Fibroblast of villous mesenchyme (primary cell): ENCODE measurements around the gene ATRN. TPM values are rescaled to one million over a fixed set of nuclear protein-coding genes. Genes with fewer than 3 reads are reported as not detected.
"Not testable (repeated sequence)": the region's sequence is repeated elsewhere in the genome, so short reads cannot be mapped to it uniquely, and the experiment has no call there.

Experiments used
- DNase-seq: peaks from one replicate; pipeline ENCODE4 v3.0.0-alpha.2; 2010; ENCODE audit warnings: low read depth
- H3K4me3 ChIP-seq: 2 replicates; pipeline ENCODE4 v1.5.1; 2011; ENCODE audit warnings: low read depth, mild to moderate bottlenecking, low read length
- total RNA-seq: library from RNA; depleted of rRNA; stranded (reverse); fragments of >200 nt; gene quantifications from 2 replicates; pipeline ENCODE4 v1.2.3, GENCODE V29; 2012
- TF ChIP-seq, protein P1 (sequence below): IDR thresholded peaks from 2 replicates; pipeline ENCODE4 v1.5.1; 2012; ENCODE audit warnings: low read depth, mild to moderate bottlenecking, low read length; ENCODE audit not compliant: insufficient read depth

ATRN gene
- total RNA-seq, 1 donor: 39.3 TPM

- DNase-seq: no peak
- no peak overlapping the region for H3K4me3 ChIP-seq
- TF ChIP-seq, protein P1, sequence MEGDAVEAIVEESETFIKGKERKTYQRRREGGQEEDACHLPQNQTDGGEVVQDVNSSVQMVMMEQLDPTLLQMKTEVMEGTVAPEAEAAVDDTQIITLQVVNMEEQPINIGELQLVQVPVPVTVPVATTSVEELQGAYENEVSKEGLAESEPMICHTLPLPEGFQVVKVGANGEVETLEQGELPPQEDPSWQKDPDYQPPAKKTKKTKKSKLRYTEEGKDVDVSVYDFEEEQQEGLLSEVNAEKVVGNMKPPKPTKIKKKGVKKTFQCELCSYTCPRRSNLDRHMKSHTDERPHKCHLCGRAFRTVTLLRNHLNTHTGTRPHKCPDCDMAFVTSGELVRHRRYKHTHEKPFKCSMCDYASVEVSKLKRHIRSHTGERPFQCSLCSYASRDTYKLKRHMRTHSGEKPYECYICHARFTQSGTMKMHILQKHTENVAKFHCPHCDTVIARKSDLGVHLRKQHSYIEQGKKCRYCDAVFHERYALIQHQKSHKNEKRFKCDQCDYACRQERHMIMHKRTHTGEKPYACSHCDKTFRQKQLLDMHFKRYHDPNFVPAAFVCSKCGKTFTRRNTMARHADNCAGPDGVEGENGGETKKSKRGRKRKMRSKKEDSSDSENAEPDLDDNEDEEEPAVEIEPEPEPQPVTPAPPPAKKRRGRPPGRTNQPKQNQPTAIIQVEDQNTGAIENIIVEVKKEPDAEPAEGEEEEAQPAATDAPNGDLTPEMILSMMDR: no peak
Measured at GRCh38 chr20:3583765-3584164, 112.9 kb downstream of the ATRN start.

- DNase-seq: no peak
- TF ChIP-seq, protein P1: no peak
- H3K4me3 ChIP-seq: no peak overlapping the region
Measured at GRCh38 chr20:3586093-3586492, 115.3 kb downstream of the ATRN start.

GRCh38 chr20:3590164-3590563, 119.3 kb downstream of the ATRN start:
- TF ChIP-seq, protein P1: no peak
- no peak overlapping the region for H3K4me3 ChIP-seq
- no peak for DNase-seq

DNA sequence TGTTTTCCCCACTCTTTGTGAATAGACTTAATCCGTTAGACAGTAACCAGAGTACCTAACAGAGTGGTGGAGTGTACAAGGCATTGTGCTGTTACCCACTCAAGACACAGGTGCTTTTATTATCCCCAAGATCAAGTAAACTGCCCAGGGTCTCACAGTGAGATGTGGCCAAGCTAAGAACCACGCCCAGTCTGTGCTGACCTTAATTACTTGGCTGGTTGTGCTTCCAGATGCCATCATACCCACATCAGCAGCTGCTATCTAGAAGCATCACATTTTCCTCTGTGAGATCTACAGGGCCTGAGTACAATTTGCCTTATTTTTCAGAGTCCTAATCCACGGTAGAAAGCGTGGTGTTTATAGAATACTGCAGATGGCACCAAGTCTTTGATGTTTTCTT, 122.1 kb downstream of the ATRN start:
- H3K4me3 ChIP-seq: no peak overlapping the region
- TF ChIP-seq, protein P1: no peak
- DNase-seq: no peak

GRCh38 chr20:3595541-3595940, 124.7 kb downstream of the ATRN start:
- no peak for DNase-seq
- TF ChIP-seq, protein P1: no peak
- no peak overlapping the region for H3K4me3 ChIP-seq

GRCh38 chr20:3603108-3603507, 132.3 kb downstream of the ATRN start:
- H3K4me3 ChIP-seq: no peak overlapping the region
- TF ChIP-seq, protein P1: no peak
- no peak for DNase-seq

GRCh38 chr20:3605386-3605886, 134.6 kb downstream of the ATRN start:
- H3K4me3 ChIP-seq, DNase-seq: not testable (repeated sequence)
